NB4 (cell line): ENCODE data around the gene GSTO1.

ENCODE experiments used
- POLR2A ChIP-seq: IDR thresholded peaks from 2 replicates; pipeline ENCODE4 v1.6.1; 2011; ENCODE audit warnings: mild to moderate bottlenecking; ENCODE audit not compliant: insufficient read length; ENCODE audit errors: extremely low read depth
- TF ChIP-seq, protein P1 (sequence below): IDR thresholded peaks from one replicate; pipeline ENCODE4 v1.5.1; 2012; ENCODE audit warnings: low read depth, low read length
- TF ChIP-seq, protein P2 (sequence below): IDR thresholded peaks from 2 replicates; pipeline ENCODE4 v1.6.1; 2011; ENCODE audit warnings: low read depth, low read length

DNA sequence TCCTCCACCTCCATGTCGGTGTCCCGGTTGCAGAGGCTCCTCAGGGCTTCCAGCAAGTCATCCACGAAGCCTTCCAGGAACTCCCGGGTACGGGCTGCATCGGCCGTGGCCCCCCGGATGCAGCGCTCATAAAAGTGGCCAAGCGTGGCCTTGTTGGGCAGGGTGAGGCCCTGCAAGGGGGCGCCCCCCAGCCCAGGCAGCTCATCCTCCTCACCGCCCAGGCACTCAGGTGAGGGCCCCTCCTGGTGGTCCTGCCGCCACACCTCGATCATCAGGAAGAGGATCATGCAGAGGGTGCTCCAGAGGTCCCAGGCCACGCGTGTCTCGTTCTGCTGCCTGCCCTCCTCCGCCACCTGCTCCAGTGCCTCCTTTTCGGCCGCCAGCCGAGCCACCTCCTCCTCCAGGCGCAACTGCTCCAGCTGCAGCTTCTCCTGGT is 60.8 kb downstream of the GSTO1 start:
- TF ChIP-seq, protein P1, sequence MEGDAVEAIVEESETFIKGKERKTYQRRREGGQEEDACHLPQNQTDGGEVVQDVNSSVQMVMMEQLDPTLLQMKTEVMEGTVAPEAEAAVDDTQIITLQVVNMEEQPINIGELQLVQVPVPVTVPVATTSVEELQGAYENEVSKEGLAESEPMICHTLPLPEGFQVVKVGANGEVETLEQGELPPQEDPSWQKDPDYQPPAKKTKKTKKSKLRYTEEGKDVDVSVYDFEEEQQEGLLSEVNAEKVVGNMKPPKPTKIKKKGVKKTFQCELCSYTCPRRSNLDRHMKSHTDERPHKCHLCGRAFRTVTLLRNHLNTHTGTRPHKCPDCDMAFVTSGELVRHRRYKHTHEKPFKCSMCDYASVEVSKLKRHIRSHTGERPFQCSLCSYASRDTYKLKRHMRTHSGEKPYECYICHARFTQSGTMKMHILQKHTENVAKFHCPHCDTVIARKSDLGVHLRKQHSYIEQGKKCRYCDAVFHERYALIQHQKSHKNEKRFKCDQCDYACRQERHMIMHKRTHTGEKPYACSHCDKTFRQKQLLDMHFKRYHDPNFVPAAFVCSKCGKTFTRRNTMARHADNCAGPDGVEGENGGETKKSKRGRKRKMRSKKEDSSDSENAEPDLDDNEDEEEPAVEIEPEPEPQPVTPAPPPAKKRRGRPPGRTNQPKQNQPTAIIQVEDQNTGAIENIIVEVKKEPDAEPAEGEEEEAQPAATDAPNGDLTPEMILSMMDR = no peak
- TF ChIP-seq, protein P2, sequence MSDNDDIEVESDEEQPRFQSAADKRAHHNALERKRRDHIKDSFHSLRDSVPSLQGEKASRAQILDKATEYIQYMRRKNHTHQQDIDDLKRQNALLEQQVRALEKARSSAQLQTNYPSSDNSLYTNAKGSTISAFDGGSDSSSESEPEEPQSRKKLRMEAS = no peak
- TF ChIP-seq POLR2A = no peak
